ENCODE measurements around the gene MUC5B.

GRCh38 chr11:1252371-1253102 is 29.7 kb downstream of the MUC5B start:
- TF ChIP-seq GATA3 (IDR thresholded peaks at IDR 0.05; ENCODE audit: low read depth, low read length) (no peak), GATA2 (IDR thresholded peaks at IDR 0.05; ENCODE audit: low read depth, low read length) (no peak)
